ENCODE results near the gene TRAF6.

- TF ChIP-seq POLR2A (IDR thresholded peaks at IDR 0.05) (no peak), CTCF (IDR thresholded peaks at IDR 0.05) (no peak)
These were observed 59.0 kb downstream of the TRAF6 start for GRCh38 chr11:36451045-36451444.

All from breast epithelium (tissue), 3 donors.